GM19240 (cell line): Measurements from ENCODE around the gene CNPY1.
"Not testable (repeated sequence)": the region's sequence is repeated elsewhere in the genome, so short reads cannot be mapped to it uniquely, and the experiment has no call there.

Experiments used
- DNase-seq: peaks from one replicate; pipeline ENCODE4 v3.0.0; 2011; ENCODE audit warnings: low spot score; ENCODE audit not compliant: insufficient read length

Gene CNPY1

GRCh38 chr7:155546449-155546848 lies at the start of gene CNPY1:
Gene CNPY1, minus strand, starts transcription at chr7:155546559. Its CDS starts 630 bp downstream, at chr7:155545929.
- DNase-seq = not testable (repeated sequence)

- DNase-seq = no peak
These were observed 48.6 kb upstream of the CNPY1 start for GRCh38 chr7:155594961-155595366.

- DNase-seq = no peak
These were observed 47.9 kb upstream of the CNPY1 start for GRCh38 chr7:155594163-155594732.

DNA sequence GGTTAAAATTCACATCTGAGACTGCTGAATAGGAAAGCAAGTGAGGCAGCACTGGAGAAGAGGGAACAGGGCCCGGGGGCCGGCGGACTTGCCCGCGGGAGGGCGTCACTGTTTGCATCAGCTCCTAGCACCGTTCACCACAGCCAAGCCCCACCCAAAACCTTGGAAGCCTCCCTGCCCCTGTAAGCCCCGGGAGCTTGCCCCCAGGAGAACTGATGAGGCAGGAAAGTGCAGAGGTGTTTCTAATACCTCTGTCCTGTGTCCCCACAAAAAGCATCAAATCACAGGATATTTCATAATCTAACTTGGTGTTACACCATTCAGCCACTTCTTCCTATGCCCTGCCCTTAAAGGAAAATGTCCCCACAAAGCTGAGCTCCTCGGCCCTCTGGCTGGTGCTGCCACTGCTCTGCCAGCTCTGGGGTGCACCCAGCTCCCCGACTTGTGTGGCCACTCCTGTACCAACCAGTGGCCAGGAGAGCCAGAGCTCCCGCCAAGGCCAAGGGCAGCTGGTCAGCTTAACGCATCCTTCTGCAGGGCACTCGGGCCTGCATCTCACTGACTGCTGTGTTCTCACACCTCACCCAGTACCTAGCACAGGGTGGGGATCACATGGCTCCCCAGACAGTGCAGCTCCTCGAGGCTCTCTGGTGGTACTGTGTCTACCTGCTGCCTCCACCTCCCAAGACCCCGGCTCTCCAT lies 47.3 kb upstream of the CNPY1 start:
- no peak for DNase-seq

DNA sequence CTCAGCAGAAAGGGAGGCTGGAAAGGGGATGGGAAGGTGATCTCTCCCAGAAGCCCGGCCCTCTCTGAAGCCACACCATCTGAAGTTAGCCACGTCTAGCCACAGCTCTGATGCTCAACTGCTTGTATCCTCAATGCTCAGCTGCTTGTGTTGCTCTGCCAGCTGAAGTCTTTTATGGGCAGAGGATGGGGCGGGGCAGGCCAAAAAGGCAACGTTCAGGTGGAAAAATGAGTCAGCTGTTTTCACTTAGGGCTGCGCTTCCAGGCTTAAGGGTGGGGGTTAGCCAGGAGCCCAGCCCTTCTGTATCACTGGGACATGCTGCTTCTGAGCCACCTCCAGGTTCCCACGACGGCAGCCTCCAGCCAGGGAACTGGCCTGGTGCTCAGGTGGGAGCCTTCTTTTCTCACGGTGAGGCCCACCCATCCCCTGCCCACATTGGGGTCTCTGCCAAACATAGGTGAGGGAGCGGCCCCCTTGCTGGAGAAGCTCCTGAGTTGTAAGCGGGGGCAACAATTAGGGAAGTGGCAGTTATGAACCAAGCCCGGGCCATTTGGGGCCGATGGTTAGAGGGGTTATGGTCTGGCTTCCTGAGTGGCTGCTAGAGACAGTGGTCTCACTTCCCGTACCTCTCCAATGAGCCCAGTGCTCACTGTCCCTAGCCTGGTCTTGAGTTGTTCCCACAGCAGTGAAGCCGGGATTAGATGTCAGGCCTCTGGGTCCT lies 44.9 kb upstream of the CNPY1 start:
- DNase-seq = no peak

DNA sequence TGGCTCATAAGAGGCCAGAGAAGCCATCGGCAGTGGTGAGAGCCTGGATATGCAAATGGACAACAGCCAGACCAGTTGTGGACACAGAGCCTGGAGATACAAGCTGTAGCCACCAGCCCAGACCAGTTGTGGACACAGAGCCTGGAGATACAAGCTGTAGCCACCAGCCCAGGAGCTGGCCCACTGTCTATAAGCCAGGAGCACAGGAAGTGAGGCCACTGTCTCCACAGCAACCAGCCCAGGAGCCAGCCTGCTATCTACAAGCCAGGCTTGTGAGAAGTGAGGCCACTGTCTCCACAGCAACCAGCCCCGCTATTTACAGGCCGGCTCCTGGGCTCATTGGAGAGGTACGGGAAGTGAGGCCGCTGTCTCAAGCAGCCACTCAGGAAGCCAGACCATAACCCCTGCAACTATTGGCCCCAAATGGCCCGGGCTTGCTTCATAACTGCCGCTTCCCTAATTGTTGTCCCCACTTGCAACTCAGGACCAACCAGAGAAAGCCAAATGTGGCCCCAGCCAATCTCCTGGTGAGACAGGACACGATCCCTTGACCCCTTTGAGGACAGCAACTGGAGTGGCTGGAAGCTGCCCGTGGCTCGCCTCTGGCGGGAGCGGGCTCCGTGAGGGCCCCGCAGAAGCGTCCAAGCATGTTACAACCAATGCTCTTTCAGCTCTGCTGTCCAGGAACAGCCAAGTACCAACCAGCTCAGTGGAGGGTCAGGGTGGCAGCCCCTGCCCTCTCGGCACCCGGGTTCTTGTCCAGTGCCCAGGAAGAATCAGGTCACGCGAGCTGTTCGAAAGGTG lies 44.1 kb upstream of the CNPY1 start:
- DNase-seq = no peak

DNA sequence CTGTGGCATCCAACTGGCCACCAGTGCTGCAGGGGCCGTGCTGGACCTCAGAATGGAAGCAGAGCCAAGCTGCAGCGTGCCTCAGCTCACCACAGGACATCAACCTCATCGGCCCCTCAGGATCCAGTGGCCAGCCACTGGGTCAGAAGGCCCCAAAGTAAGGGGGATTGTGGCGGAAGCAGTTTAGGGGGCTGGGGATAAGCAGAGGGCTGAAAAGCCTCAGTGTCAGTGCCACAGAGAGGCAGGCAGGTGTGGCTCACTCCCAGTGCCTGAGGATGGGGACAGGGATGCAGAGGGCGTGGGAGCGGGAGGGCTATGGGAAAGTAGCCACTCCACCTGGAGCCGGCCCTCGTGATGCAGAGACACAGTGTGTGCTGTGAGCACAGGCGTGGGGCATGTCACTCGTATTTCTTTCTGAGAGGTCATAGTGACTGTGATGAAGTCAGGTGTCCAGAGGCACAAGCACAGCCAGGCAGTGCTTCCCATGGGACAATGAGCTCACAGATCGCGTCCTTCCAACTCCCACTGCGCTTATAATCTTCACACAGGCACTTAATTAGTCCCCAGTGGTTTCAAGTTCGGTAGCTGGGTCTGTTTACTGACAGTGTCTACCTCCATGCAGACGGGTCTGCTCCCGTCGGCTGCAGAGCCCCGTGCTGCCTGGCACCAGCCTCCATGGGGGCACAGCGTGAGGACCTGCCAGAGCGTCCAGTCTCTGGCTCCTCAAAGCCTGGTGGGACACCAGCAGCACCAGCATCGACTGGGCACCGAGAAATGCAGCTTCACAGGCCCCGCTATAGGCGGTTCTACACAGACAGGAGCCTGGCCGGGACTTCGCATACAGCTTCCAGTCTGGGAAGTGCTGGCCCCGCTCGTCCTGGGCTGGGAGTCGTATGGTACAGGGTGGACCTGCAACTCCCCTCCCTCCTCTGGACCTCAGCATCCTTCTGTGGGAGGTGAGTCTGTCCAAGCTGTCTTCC lies 42.9 kb upstream of the CNPY1 start:
- no peak for DNase-seq

GRCh38 chr7:155588468-155588998 lies 42.2 kb upstream of the CNPY1 start:
- no peak for DNase-seq

GRCh38 chr7:155587486-155587885 lies 41.1 kb upstream of the CNPY1 start:
- DNase-seq = no peak

- DNase-seq = no peak
These were observed 40.6 kb upstream of the CNPY1 start for GRCh38 chr7:155586843-155587440.

- DNase-seq = no peak
These were observed 39.6 kb upstream of the CNPY1 start for GRCh38 chr7:155585951-155586350.

GRCh38 chr7:155585532-155585895 lies 39.2 kb upstream of the CNPY1 start:
- no peak for DNase-seq

DNA sequence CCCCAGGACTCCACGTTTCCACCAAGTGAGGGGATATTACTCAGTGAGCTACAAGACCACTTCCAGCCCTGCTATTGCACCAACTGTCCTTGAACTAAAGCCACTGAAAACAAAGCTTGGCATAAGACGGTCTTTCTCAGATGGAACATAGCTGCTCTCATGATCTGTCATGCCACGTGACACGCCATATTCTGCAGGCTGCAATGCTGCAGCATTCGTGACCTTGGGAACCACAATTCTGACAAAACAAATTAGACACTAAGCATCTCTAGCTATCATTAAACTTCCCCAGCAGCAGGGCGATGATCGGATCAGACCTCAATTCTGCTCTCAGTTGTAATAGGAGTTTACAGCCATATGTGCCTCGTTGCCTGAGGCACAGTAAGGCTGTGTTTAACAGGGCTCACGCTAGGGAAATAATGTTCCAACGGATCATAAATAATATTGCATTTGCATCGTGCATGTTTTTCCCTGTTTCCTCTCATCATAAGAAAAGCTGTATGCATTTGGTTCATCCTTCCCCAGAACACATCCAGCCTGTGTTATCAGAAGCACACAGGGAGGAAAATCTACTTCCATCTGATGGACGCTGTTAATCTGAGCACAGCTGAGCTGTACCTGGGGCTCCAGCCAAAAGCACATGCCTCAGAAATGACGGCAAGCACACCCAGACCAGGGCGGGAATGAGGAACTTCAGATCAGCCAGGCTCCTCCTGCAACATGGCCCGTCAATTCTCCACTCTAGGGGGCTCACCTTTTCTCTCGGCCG lies 38.6 kb upstream of the CNPY1 start:
- no peak for DNase-seq

DNA sequence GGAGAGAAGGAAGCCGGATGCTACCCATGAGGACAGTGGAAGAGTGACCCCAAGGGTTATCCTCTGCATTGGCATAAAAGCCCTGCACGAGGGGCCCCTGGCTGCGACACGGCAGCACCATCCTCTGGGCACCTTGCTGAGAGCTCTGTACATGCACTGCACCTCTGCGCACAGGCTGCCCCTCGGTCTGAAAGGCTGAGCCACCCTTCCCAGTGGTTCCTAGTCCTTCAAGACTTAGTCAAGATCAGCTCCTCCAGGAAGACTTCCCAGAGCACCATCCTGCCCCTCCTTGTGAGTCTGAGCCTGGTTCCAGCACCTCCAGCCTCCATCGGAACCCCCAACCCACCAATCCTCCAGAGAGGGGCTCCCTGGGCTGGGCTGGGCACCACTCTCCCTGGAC lies 37.9 kb upstream of the CNPY1 start:
- DNase-seq = no peak

DNA sequence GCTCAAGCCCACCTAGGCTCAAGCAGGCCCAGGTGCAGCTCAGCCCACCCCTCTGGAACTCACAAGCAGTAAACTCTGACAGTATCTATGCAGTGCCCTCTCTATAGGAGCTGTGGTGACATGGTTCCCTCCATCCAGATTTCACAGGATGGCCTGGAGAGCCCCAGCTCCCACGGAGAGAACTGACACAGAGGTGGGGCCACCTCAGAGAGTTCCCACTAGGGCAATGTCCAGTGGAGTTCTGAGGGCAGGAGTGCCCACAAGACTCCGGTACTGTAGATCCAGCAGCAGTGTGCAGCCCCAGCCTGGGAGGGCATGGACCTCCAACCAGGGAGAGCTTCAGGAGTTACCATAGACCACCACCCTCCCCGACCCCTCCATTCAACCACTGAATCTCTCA lies 37.3 kb upstream of the CNPY1 start:
- no peak for DNase-seq

GRCh38 chr7:155581954-155582353 lies 35.6 kb upstream of the CNPY1 start:
- DNase-seq = no peak

- DNase-seq = no peak
These were observed 34.9 kb upstream of the CNPY1 start for GRCh38 chr7:155581107-155581830.

DNA sequence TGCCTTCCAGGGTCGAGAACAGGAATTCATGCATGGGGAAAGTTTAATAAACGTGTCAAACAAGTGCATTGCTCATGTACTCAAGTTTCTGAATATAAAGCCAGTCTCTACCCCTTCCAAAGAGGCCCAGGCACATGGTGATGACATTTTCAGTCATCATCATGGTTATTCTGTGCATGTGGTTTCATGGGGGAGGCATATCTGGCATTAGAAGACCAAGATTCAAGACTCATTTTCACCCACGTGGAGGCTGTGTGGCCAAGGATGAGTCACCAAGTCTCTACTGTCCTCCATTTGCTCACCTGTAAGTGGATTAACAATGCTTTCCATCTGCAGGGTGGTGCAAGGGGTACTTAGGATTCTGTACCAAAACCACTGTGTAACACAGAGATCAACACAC lies 34.0 kb upstream of the CNPY1 start:
- no peak for DNase-seq

GRCh38 chr7:155579565-155579964 lies 33.2 kb upstream of the CNPY1 start:
- DNase-seq = no peak
